HG02973 (cell line): ENCODE measurements around the gene MYO16.
"Not testable (repeated sequence)": the region's sequence is repeated elsewhere in the genome, so short reads cannot be mapped to it uniquely, and the experiment has no call there.

Source experiments
- ATAC-seq: cut with Tn5 transposase; IDR thresholded peaks from one replicate; pipeline ENCODE4 v1.9.1; 2021; ENCODE audit warnings: moderate library complexity; ENCODE audit not compliant: unreplicated experiment

The MYO16 gene

DNA sequence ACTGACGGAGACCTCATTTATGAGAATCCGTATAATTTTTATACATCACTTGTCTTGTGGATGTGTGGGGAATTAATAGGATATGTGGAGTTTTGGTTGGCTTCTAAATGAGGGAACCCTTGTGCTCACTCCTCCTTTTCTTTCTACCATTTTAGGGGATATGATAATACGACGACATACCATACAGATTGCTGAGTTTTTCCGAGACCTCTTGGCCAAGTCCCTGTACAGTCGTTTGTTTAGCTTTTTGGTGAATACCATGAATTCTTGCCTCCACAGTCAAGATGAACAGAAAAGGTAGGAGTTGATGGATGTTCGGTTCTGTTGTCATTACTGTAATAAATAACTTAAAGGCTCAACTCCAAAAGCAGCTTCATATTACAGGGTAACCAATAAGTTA is 335.2 kb downstream of the MYO16 start:
- no peak for ATAC-seq

DNA sequence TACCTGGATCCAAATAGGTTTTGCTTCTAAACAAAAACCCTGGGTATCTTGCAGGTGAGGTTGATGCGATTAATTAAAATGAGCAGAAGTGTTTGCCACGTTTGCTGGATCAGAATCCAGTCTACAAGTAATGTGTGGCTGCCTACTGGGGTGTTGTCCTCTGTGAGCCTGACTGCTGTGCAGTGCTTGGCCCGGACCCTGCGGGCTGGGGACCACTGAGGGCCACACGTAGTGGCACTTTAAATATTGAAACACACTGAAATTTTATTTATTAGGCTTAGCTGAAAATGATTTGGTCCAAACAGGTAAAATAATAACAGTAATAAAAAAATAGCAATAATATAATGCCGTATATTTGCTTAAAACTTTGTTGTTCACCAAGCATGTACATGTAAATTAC is 338.0 kb downstream of the MYO16 start:
- ATAC-seq = no peak

DNA sequence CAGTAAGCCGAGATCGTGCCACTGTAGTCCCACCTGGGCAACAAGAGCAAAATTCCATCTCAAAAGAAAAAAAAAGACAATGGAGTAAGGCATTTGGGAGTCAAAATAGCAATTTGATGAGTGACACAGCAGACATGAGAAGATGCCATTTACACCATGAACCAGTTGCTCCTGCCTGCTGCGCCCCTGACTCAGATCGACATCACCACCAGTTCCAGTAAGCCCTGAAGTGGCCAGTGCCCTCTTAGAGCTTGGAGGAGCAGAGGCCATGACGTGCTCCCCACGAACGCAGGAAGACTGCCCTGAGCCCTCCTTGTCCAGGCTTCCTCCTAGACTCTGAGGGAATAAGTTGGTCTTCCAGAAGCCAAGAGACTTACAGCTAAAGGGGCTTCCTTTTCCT is 339.2 kb downstream of the MYO16 start:
- no peak for ATAC-seq

DNA sequence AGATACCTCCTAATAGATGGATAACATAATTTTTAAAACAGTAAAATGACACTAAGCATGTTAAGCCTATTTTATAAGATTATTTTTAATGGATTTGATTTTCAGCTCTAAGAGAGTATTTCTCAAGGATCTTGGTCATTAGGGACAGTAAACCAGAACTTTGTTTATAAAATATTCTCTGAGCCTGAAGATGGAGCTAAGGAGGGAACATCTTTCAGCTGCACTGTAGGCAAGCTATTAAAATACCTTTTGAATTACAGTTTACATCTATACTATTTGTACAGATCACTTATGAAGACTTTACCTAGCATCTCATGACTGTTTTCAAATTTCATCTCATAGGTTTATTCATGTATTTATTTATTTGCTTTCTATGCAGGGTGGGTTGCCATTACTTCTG is 345.3 kb downstream of the MYO16 start:
- ATAC-seq = no peak

DNA sequence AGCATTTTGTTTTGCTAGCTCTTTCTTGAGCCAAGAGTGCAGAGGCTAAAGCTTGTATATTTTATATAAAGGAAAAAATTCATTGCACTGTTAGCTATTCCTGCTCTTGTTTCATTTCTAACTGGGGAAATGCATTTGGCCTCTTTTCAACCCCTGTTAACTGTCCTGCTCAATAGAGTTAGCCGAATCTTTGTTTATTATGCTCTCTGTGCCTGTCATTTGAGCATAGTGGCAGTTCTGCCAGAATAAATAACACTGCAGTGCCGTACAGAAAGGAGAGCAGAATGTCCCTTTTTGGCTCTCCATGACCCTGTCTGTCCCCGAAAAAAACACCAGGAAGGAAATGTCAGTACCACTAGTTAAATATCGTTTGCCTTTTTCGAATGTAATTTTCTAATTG is 350.8 kb downstream of the MYO16 start:
- no peak for ATAC-seq

DNA sequence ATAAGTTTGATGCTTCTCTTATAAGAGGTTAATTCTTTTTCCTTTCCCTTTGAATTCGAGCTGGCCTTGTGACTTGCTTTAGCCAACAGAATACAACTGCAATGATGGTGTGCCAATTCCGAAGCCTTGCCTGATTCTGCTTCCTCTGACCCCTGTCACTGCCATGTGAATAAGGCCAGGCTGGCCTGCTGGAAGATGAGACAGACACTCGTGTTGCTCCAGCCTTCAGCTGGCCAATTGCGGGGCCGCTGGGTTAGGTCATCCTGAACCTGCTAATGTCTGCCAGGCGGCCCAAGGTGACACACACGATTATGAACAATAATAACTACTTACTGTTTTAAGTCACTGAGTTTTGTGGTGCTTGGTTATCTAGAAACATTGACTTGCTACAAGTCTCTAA is 352.0 kb downstream of the MYO16 start:
- ATAC-seq = no peak

DNA sequence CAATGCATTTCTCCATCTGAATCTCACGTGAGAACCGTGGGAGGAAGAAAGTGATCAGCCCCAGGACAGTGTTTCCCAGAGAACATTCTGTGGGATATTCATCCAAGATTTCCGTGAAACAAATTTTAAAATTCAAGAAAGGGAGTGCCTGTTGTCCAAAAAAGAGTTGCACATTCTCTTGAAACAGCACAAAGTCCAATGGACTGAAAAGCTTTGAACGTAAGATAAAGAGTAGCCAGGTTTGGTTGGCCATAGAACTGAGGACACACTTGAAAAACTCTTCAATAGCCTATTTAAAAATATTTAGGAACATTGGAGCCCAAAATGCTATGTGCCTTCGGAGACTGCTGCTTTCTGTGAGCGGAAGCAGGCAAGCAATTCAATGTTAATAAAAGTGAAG is 353.9 kb downstream of the MYO16 start:
- no peak for ATAC-seq

DNA sequence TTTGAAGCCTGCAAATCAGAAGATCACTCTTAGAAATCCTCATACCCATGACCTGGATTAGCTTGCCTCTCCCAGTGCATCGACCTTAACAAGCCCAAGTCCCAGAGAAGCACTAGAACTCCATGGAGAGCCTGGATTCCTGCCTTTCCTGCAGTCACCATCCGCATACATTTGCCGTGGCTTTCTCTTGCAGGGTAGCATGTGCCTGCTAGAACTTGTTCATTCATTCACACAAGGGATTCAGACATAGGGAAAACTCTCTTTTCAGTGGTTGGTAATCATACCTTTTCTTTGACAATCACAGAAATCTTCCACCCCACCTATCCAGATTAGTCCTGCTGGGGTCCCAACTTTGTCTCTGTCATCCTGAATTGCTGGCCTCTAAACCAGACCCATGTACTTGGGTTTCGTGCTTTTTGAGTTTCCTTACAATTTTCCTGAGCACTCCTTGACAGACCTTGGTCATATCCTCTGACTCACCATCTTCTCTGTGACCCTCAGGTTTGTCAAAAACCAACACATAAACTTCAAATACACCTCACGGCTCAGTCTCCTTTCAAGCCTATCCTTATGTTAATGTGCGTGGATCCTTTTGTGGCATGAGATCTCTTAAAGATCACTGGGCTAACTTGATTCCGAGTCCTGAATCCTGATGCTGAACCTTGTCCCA is 355.0 kb downstream of the MYO16 start:
- ATAC-seq = no peak

DNA sequence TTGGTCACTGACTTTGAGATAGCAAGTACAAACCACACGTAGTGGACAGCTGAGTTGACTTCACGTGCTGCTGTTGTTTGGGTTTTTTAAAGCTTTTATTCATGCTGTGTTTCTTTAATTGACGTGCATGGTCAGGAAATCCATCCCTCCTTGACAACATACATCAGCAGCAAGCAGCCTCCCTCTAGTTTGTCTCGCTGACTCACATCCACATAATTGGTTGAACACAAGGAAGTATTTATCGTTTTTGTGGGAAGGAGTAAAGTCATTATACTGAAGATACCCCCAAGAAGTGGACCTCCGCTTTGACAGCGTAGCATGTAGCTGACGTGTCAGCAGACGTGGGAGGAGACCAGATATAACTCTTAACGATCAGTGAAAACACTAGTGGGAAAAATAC is 355.8 kb downstream of the MYO16 start:
- no peak for ATAC-seq

DNA sequence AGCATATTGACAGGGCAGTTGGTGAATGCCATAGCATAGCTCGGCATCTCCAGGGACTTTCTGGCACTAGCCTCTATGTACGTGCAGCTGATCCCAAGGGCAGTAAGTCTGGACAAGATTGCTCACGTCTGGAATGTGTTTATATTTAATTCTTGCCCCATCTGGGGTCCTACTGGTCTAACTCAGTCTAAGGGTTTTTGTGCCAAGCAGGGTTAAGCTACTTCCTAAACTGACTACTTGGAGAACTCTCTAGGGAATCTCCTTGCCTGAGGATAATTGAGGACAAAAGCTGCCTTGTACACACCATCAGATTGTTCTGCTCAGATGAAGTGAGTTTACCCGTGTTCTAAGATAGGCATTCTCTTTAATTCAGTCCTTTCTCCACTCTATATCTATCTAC is 358.1 kb downstream of the MYO16 start:
- ATAC-seq = no peak

DNA sequence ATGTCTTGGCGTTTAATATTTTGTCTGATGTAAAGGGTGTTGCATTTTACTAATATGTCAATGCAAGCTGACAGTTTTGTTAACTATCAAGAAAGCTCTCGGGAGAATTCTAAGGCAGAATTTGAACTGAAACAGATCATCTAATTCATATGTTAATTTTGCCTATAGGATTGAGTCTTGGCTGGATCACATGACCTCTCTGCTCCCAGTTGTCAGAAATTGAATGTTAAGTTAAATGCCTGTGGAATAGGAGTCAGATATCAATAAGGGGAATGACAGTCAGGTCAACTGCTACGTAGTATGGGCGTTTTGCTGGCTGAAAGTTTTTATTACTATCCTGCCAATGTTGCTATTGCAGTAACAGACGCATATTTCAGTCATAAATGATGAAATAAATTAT is 358.5 kb downstream of the MYO16 start:
- ATAC-seq = no peak

DNA sequence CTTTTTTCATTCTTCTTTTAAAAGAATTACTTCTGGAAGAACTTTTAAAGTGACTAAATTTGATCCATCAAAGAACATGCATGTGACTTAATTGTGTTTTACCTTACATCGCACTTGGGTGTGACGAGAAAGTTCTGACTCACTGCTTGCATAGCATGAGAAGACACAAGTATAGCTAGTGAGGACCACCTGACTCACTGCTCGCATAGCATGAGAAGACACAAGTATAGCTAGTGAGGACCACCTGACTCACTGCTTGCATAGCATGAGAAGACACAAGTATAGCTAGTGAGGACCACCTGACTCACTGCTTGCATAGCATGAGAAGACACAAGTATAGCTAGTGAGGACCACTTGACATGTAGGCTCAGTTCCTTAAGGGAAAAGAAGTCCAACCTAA is 362.0 kb downstream of the MYO16 start:
- not testable (repeated sequence) for ATAC-seq

DNA sequence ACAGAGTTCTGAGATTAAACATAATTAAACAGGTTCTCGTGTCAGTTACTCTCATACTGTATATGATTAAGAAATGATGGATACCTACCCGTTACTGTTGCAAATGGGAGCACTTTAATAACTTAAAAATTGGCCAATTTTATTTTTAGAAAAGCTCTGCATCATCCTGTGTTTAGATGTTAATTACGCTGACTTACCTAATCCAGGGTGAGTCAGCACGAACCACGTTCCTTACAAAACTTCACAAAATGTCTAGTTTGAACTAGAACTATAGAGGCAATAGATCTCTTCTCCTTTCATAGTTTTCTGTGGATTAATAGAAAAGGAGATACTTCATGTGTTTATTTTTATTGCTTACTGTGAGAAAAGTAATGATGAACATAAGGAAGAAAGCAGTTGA is 363.9 kb downstream of the MYO16 start:
- ATAC-seq = no peak

DNA sequence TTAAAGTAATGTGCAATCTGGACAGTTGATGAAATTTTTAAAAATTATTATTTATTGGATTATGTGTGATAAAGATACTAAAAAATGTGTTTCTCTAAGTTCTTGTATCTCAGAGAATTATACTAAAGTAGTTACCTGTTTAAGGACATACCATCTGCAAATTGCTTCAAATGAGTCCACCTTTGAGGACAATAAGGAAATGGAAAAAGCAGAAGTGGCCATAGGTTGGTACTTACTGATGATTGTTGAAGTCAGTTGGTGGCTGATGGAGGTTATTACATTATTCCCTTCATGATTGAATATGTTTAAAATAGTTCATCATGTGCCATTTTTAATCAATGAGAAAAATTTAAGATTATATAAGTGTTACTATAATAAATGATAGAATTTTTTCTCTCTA is 367.0 kb downstream of the MYO16 start:
- ATAC-seq = no peak

DNA sequence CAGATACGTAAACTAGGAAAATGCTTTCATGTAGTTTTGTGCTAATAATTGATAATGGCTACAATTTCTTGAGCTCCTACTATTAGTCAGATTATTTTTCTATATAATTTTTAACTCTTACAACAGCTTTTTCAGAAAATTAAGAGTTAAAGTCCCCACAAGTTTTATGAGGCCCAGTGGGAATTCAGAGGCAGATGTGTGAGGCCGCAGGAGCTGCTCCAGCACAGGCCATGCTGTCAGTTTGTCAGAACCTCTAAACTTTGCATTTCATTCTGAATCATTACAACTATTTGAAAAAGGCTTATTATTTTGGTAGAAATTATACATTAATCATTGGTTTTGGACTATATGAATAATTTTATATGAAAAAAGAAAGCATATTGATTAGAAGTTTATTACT is 370.8 kb downstream of the MYO16 start:
- no peak for ATAC-seq

DNA sequence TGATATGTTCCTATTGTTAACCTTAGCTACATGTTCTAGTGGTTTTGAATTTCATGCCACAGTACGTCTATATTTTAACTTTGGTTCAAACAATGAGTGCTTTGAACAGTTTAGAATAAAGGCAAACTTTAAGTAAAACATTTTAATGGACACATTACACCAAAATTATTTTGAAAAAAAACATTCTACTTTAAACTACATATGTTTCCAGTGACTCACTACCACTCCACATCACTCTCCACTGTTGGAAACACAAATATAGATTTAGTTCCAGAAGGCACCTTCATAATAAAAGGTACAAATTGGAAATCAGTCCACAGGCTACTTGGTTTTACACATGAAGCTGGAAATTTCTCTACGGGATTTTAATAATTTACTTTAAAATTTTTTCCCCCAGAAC is 373.5 kb downstream of the MYO16 start:
- ATAC-seq = no peak

DNA sequence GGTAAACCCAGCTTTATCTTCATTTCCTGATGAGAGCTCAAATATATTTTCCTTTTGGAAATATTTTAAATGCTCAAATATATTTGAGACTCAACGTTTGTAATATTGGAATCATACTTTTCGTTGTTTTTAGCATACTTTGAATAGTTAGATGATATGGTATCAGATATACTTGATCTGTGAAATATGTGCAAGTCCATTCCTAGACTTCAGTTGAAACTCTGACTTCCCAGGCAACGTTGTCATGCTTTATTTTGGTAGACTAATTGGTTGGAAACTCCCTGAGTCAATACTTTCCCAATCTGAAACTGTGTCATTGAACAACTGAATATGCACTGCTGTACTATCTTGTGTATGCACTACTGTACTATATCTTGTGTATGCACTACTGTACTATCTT is 378.5 kb downstream of the MYO16 start:
- ATAC-seq = no peak

DNA sequence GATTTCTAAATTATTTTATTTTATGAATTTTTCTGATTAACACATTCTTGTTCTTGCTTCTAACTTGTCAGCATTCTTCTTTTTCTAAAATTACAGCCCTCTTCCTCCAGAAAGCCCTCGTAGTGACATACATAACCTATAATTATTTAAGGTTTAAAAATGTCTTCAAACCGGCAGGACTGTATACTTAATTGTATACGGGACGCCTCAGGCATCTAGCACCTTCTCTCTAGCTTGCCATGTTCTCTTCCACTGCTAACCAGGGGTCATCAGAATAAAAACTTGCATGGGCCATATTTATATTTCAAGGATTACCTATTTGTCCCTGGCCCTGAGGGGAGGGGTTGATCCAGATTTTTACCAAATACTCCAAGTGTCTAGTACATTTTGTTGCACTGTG is 380.3 kb downstream of the MYO16 start:
- no peak for ATAC-seq

DNA sequence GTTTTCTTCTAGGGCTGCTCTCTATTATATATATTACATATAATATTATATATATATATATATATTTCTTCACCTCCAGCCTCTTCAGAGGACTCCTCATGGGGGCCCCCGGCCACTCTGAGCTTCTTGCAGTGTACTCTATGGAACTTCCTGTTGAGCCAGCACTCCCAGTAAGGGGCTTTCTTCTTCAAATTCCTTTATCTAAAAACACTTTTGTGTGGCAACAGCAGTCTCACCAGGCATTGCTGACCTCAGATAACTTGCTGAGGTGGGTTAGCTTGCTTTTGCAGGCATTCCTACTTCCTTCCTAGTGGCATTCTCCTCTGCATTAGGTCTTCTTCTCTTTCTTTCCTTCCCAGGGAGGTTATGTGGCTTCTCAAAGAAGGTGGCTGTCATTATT is 381.5 kb downstream of the MYO16 start:
- no peak for ATAC-seq

DNA sequence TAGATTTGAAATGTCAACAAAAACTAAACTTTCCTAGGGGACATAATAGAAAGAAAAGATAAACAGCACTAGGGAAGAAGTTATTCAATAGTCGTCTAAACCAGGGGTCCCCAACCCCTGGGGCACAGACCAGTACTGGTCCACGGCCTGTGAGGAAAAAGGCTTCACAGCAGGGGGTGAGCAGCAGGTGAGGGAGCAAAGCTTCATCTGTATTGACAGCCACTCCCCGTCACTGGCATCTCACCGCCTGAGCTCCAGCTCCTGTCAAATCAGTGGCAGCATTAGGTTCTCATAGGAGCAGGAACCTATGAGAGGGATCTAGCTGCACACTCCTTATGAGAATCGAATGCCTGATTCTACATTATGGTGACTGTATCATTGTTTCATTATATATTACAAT is 382.7 kb downstream of the MYO16 start:
- no peak for ATAC-seq

DNA sequence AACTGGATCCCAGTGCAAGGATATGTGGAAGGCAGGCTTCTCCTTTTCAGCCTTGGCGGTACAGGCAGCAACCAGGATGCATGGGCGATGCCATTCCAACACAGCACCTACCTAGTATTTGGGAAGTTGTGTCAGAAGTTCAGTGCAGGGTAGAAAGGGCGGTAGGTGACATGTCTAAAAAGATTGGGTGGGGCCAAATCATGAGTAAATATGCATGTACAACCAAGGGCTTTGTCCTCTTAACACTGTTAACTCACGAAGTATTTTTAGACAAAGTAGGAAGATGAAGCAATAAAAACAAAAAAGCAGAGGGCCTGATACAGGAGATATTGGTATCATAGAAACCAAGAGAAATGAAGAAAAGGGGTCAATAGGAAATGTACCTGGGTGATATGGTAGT is 392.1 kb downstream of the MYO16 start:
- no peak for ATAC-seq

DNA sequence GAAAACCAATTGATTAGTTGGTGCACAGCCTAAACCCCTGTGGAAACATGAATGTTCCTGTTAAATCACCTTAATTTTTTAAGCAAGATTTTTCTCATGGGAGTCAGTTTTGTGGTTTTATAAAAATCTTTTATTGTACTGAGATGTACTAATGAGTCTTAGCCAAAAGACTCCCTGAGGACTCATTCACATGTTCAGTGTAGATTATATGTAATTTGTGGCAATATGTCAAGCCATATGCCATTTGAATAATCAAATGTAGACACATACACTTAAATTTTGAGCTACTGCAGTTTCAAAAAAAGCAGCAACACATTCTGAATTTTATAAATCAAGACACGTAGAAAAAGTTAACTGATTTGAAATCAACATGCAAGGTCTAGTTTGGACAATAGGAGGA is 395.2 kb downstream of the MYO16 start:
- ATAC-seq = no peak

DNA sequence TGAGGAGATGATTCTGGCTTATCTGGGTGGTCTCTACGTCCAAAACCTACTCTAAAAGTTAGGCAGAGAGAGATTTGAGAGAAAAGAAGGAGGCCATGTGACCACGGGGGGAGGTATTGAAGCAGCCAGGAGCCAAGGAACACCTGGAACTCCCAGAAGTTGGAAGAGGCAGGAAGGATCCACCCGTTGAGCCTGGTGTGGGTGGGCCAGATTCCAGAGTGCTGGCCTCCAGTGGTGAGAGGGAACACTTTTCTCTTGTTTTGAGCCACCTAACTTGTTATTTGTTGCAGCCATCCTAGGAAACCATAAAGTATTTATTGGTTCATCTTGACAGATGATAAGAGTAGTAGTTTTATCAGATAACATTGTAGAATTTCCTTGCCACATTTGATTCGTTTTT is 396.9 kb downstream of the MYO16 start:
- ATAC-seq = no peak

DNA sequence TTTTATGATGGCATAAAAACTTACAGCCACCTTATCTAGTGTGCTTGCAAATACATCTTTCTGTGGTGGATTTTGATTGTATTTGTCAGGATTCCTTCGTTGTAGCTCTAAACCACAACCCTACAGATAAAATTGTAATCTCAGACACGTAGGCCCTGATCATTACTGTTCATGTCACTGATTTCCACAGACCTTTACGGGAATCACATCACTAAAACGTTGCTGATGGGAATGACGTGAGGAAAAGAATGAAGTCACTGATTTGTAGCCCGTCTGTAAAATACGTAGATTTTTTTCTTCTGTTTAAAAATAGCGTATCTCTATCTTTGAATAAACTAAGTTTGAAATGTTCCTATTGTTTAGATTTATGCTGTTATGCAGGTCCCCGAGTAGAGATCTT is 399.2 kb downstream of the MYO16 start:
- ATAC-seq = no peak
